Endodermal cell (in vitro differentiated cells): ENCODE results near the gene ZNF71. TPM values are rescaled to one million over a fixed set of nuclear protein-coding genes. Genes with fewer than 3 reads are reported as not detected.

Experiments used
- DNase-seq: peaks from one replicate; pipeline ENCODE4 v3.0.0-alpha.2; 2017
- H3K27ac ChIP-seq: 2 replicates; pipeline ENCODE4 v1.5.1; 2013; ENCODE audit warnings: mild to moderate bottlenecking, low read depth, low read length, moderate library complexity
- H3K27me3 ChIP-seq: 2 replicates; pipeline ENCODE4 v1.6.1; 2013; ENCODE audit warnings: mild to moderate bottlenecking, low read length, moderate library complexity; ENCODE audit not compliant: insufficient read depth, control insufficient read depth, poor library complexity, severe bottlenecking
- H3K36me3 ChIP-seq: 2 replicates; pipeline ENCODE4 v1.7.0; 2013; ENCODE audit warnings: mild to moderate bottlenecking, low read length, moderate library complexity; ENCODE audit not compliant: control insufficient read depth, insufficient read depth
- H3K4me1 ChIP-seq: one replicate; pipeline ENCODE4 v1.7.0; 2013; ENCODE audit warnings: low read length; ENCODE audit not compliant: control insufficient read depth, insufficient read depth
- H3K4me3 ChIP-seq: 2 replicates; pipeline ENCODE4 v1.5.1; 2013; ENCODE audit warnings: mild to moderate bottlenecking, low read length, moderate library complexity
- H3K9ac ChIP-seq: 2 replicates; pipeline ENCODE4 v1.6.1; 2013; ENCODE audit warnings: mild to moderate bottlenecking, low read length, moderate library complexity; ENCODE audit not compliant: poor library complexity, severe bottlenecking; ENCODE audit errors: extremely low read depth
- H3K9me3 ChIP-seq: 2 replicates; pipeline ENCODE4 v1.6.1; 2013; ENCODE audit warnings: mild to moderate bottlenecking, low read length, moderate library complexity; ENCODE audit not compliant: control insufficient read depth
- H3K27ac Mint-ChIP-seq: 2 replicates; pipeline ENCODE4 v1.8.0; 2020; ENCODE audit warnings: mixed read lengths
- H3K27me3 Mint-ChIP-seq: 2 replicates; pipeline ENCODE4 v1.8.0; 2021; ENCODE audit warnings: mild to moderate bottlenecking, mixed read lengths; ENCODE audit not compliant: insufficient read depth
- H3K36me3 Mint-ChIP-seq: 2 replicates; pipeline ENCODE4 v1.8.0; 2020; ENCODE audit warnings: low read depth, mixed read lengths
- H3K4me1 Mint-ChIP-seq: 2 replicates; pipeline ENCODE4 v1.8.0; 2020; ENCODE audit warnings: mixed read lengths
- H3K4me3 Mint-ChIP-seq: 2 replicates; pipeline ENCODE4 v1.8.0; 2020; ENCODE audit warnings: mild to moderate bottlenecking, moderate library complexity, mixed read lengths
- H3K9me3 Mint-ChIP-seq: 2 replicates; pipeline ENCODE4 v1.8.0; 2020; ENCODE audit warnings: mild to moderate bottlenecking, mixed read lengths
- WGBS, 2 experiments: methylation state at CpG; one replicate each; pipeline versions ENCODE4 v1.1.5 to v1.1.7; 2013; ENCODE audit warnings: missing lambda C conversion rate in 2 of 2, mixed read lengths in 1 of 2; ENCODE audit not compliant: insufficient coverage in 1 of 2, insufficient read length in 1 of 2; 5-methylcytosine and 5-hydroxymethylcytosine counted together
- total RNA-seq, 2 donors: library from RNA; stranded (reverse); fragmentation: NEBNext Ultra II Directional in 1 of 2; extraction: Animal tissue kit (Norgen Biotek cat#: 25700) in 1 of 2; gene quantifications; 2 replicates in 1 of 2; 3 replicates in 1 of 2; pipeline ENCODE4 v1.2.1, GENCODE V29; 2021
- TF ChIP-seq, protein P1 (sequence below): fragments of 200-600 bp; sonication (generic); conservative IDR thresholded peaks from 2 replicates; pipeline ENCODE4 v1.5.0; 2021; ENCODE audit warnings: antibody characterized with exemption, mild to moderate bottlenecking

The ZNF71 gene
- total RNA-seq, 2 donors from 2014 or later, result 8.8 to 9.1 TPM

GRCh38 chr19:56597696-56598095 is 2.6 kb downstream of the ZNF71 start:
- H3K36me3 Mint-ChIP-seq, result peaks cover 53% of the 10 kb centered on the region
- Histone ChIP-seq H3K9ac (no peak overlapping the region), H3K4me3 (no peak overlapping the region), H3K36me3 (peaks cover 32% of the 10 kb centered on the region), H3K9me3 (peaks cover 29% of the 10 kb centered on the region), H3K27me3 (no peaks in the 10 kb centered on the region), H3K4me1 (no peaks in the 10 kb centered on the region), H3K27ac (no peak overlapping the region)
- peaks cover 10% of the 10 kb centered on the region for H3K4me1 Mint-ChIP-seq
- DNase-seq, result no peak
- H3K4me3 Mint-ChIP-seq, result no peak overlapping the region
- peaks cover 19% of the 10 kb centered on the region for H3K9me3 Mint-ChIP-seq
- peaks cover 7% of the 10 kb centered on the region for H3K27me3 Mint-ChIP-seq
- 95 to 97% methylated on average over 3 to 4 of the region's 4 CpGs for WGBS, 2 experiments
- TF ChIP-seq, protein P1, sequence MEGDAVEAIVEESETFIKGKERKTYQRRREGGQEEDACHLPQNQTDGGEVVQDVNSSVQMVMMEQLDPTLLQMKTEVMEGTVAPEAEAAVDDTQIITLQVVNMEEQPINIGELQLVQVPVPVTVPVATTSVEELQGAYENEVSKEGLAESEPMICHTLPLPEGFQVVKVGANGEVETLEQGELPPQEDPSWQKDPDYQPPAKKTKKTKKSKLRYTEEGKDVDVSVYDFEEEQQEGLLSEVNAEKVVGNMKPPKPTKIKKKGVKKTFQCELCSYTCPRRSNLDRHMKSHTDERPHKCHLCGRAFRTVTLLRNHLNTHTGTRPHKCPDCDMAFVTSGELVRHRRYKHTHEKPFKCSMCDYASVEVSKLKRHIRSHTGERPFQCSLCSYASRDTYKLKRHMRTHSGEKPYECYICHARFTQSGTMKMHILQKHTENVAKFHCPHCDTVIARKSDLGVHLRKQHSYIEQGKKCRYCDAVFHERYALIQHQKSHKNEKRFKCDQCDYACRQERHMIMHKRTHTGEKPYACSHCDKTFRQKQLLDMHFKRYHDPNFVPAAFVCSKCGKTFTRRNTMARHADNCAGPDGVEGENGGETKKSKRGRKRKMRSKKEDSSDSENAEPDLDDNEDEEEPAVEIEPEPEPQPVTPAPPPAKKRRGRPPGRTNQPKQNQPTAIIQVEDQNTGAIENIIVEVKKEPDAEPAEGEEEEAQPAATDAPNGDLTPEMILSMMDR, result no peak
- no peak overlapping the region for H3K27ac Mint-ChIP-seq

DNA sequence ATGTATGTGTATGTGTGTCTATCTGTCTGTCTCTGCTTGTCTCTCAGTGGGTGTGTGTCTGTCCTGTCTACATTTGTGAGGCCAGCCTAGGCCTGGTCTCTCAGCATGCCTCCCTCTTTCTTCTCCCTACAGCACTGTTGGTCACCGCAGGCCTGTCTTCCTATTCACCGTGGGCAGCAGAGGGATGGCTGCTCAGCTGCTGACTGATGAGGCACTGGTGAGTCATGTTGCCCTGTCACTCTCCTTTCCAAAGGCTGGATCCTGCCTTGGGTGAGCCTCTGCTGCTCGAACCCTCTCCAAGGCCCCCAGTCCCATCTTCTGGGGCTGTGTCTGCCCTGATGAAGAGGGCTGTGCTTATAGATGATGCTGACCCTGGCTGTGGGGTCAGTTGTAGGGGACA is 6.3 kb downstream of the ZNF71 start:
- Mint-ChIP-seq H3K36me3 (peaks cover 79% of the 10 kb centered on the region), H3K9me3 (peaks cover 47% of the 10 kb centered on the region), H3K27ac (no peak overlapping the region), H3K4me1 (no peaks in the 10 kb centered on the region), H3K27me3 (no peaks in the 10 kb centered on the region), H3K4me3 (no peak overlapping the region)
- TF ChIP-seq, protein P1, result no peak
- no peak overlapping the region for H3K9ac ChIP-seq
- no peaks in the 10 kb centered on the region for H3K4me1 ChIP-seq
- DNase-seq, result no peak
- H3K27ac ChIP-seq, result no peak overlapping the region
- H3K9me3 ChIP-seq, result peaks cover 57% of the 10 kb centered on the region
- no peaks in the 10 kb centered on the region for H3K27me3 ChIP-seq
- H3K36me3 ChIP-seq, result peaks cover 49% of the 10 kb centered on the region
- no peak overlapping the region for H3K4me3 ChIP-seq
- WGBS, 2 experiments, result 96% methylated on average over 3 of the region's 3 CpGs; no CpG with 5 or more reads in 1 of the 2 experiments

GRCh38 chr19:56603829-56604228 is 8.7 kb downstream of the ZNF71 start:
- no peak overlapping the region for H3K4me3 Mint-ChIP-seq
- Histone ChIP-seq H3K36me3 (peaks cover 43% of the 10 kb centered on the region), H3K4me3 (no peak overlapping the region), H3K27me3 (no peaks in the 10 kb centered on the region), H3K4me1 (no peaks in the 10 kb centered on the region), H3K9me3 (peaks cover 69% of the 10 kb centered on the region), H3K9ac (no peak overlapping the region), H3K27ac (no peak overlapping the region)
- H3K36me3 Mint-ChIP-seq, result peaks cover 80% of the 10 kb centered on the region
- no peaks in the 10 kb centered on the region for H3K27me3 Mint-ChIP-seq
- no peaks in the 10 kb centered on the region for H3K4me1 Mint-ChIP-seq
- 68 to 75% methylated on average over 5 to 6 of the region's 6 CpGs for WGBS, 2 experiments
- TF ChIP-seq, protein P1, result no peak
- H3K27ac Mint-ChIP-seq, result no peak overlapping the region
- peaks cover 65% of the 10 kb centered on the region for H3K9me3 Mint-ChIP-seq
- DNase-seq, result no peak
